ENCODE measurements around the gene ACSL5.
"Not testable (repeated sequence)": the region's sequence is repeated elsewhere in the genome, so short reads cannot be mapped to it uniquely, and the experiment has no call there.

Gene ACSL5

DNA sequence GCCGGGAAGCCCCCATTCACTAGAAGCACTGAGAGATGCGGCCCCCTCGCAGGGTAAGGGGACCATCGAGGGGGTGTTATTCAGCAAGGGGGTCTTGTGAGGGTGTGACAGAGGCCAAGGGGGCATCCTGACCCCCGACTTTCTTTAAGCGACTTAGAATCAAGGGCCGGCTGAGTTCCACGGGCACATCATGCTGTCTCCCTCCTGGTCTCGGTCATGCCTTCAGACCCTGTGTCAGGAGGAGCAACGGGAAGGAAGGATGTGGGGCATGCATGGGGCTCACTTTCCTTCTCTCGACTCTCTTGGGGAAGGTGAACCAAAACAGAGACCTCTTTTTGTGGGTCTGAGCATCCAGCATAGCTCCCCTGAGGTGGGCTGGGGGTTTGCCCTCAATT, 2.5 kb downstream of the ACSL5 start:
- DNase-seq: no peak

- DNase-seq: not testable (repeated sequence)
These were observed 3.2 kb downstream of the ACSL5 start for GRCh38 chr10:112377116-112377515.

DNA sequence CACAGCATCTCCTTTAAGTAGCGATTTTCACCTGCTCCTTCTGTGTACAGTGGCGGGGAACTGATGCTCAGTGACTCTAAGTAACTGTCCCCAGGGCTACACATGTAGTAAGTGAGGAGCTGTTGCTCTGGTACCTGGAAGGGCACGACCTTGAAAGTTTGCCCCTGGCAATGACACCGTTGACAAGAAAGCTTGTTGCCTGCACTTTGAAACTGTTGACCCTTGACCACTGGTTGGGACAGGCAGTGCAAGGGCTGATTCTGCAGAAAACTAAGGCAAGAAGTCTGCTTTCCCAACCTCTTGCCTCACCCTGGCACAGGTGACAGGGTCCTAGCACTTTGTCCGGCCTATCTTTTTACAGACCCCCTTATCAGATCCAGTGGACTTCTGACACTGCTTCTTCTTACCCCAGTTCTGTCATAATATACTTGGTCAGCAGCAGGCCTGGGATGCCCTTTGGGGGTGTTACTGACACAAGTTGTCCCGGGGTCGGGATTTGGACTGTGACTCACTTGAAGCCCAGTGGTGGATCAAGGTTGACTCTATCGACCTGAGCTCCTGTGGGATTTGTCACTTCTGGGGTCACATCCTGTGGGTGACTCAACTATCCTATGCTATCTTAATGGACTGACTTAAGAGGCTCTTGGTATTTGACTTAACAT, 5.8 kb downstream of the ACSL5 start:
- DNase-seq: no peak

DNA sequence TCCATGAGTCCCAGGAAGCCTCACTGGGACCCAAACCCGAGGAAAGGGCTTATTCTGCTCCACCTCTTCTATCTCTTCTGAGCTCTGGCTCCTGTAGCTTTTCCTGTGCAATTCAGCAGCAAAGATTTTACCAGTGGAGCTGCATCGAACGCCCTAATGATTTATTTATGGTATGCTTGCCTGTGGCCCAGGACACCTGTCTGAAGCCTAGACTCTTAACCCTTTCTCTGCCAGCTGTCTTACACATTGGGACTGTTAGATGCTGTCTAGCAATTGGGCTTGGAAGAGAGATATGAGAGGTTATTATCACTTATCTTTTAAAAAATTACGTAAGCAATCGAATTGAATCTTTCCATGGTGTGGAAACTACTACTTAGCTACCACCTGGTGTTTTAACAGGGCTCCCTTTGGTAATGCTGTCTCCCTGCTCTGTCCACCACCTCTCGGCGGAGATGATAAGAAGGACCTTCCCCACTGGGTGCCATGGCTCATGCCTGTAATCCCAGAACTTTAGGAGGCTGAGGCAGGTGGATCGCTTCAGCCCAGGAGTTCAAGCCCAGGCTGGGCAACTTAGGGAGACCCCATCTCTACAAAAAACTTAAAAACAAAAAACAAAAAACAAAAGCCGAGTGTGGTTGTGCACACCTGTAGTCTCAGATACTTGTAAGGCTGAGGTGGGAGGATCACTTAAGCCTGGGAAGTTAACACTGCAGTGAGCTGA, 8.8 kb downstream of the ACSL5 start:
- DNase-seq: no peak

DNA sequence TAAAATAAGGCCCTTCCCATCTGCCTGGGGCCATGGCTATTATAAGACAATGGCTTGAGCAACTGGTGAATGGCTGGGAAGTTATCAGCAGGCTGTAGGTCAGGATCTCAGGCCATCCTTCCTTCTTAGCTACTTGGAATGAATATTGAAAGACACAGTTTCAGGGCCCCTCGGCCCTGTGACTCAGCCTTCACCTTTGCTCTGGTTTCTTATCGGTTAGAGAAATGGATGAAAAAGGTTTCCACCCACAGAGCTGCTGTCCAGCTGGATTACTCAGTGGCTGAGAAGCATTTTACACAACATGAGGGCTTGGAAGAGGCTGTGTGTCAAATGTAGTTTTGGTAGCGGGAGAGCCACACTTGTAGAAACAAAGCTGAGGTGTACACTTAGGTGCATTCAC, 9.4 kb downstream of the ACSL5 start:
- no peak for DNase-seq

DNA sequence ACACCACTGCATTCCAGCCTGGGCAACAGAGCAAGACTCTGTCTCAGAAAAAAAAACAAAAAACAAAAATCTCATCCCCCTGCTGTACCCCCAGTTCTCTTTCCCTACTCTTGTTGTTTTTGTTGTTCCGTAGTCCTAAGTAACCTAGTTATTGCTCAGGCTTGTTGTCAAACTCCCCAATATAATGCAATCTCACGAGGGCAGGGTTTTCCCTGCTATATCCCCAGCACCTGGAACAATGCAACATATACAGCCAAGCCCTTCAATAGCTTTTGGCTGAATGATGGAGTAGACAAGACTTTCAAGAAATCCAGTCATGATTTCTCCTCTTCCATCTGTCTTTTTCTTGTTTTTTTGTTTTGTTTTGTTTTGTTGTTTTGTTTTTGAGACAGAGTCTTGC, 10.2 kb downstream of the ACSL5 start:
- DNase-seq: no peak

GRCh38 chr10:112385201-112385600, 11.3 kb downstream of the ACSL5 start:
- DNase-seq: no peak

DNA sequence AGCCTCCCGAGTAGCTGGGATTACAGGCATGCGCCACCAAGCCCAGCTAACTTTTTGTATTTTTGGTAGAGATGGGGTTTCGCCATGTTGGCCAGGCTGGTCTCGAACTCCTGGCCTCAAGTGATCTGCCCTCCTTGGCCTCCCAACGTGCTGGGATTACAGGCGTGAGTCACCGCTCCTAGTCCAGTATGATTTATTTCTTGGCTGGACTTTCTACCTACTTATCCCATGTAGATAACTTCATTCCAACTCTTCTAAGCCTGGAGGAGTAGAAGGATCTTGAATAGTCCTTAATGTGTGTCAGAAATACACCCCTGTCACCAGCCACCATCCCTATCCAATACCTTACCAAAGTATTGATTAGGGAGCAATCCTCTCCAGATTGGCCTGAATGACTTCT, 14.1 kb downstream of the ACSL5 start:
- DNase-seq: not testable (repeated sequence)

DNA sequence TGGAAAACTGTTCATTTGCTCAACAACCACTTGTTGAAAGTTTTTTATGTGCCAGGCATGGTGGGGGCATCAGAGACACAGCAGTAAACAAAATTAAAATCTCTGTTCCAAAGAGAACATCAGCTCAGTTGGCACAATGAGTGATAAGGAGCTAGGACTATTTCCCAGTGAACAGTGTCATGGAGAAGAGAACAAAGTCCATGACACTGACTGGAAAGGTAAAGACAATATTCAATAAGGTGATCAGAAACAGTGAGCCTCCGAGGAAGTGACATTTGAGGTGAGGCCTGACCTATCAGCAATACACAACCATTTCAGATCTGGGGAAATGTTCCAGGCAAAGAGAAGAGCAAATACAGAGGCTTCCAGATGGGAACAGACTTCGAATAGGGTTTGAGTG, 14.6 kb downstream of the ACSL5 start:
- DNase-seq: no peak

DNA sequence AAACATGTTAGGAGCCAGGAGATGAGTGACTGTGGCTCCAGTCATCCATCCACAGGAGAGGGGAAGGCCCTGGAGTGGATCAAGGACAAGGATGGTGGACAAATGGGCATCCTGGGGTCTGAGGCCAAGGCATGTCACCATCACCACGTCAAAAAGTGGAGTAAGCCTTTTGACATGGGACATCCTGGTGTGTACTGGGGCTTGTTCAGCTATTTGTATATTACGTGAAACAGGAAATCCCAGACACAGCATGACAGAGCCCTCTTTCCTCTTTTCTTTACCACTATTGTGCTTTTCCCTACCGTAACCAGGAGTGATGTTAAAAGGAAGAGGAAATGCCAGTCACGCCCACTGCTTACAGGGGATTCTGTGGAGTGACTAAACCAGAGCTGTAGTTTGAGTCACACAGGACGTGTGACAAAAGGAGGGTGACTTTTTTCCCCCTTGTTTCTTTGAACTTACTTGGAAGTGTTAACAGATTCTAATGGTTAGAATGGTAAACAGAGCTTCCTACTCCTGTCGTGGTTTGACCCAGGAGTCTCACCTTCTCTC, 15.4 kb downstream of the ACSL5 start:
- DNase-seq: peak; percentile 67

- DNase-seq: no peak
These were observed 16.3 kb downstream of the ACSL5 start for GRCh38 chr10:112390125-112390703.

- no peak for DNase-seq
These were observed 19.4 kb downstream of the ACSL5 start for GRCh38 chr10:112393341-112393740.

- DNase-seq: no peak
These were observed 19.9 kb downstream of the ACSL5 start for GRCh38 chr10:112393827-112394226.

DNA sequence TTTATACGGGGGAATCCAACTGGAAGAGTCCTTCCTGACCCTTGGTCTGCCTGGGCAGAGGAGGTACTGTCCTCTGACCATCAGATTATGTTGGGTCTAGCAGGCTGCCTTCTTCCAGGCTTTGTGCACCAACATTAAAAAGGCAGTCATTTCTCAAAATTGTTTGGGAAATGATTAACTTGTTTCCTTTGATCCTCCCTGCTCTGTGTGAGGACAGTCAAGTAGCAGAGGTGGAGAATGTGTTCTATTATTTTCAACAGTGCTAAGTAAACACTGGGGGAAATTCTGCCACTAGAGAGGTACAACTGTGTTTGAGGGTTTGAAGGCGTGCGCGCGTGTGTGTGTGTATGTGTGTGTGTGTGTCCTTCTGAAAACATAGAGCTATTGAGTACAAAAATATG, 20.6 kb downstream of the ACSL5 start:
- no peak for DNase-seq

DNA sequence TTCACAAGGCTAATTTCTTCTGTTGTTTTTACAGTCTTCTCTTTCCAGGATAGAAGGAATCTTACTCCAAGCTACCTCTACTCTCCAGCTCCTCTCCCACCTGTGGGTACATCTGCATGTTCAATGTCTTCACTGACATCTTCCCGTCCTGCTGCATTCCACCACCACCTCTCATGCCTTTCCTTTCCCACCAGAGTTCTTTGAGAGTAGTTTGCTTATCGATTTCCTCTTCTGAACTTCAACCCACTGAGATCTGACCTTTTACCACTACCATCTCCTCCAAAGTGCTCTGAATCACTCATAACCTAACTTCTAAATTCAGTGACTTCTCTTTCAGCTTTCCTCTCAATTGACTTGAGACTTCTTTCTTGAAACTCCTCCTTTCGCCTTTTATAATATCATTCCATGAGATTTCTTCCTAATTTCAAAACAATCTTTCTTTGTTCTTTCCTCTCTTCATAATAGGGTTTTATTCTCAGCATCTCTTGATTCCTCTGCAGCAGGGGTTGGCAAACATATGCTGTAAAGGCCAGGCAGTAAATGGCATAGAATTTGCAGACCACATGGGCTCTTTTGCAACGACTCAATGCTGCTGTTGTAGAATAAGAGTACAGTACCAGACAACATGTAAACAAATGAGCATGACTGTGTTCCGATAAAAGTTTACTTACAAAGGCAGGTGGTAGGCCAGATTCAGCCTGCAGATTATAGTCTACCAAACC, 22.1 kb downstream of the ACSL5 start:
- no peak for DNase-seq

- no peak for DNase-seq
These were observed 23.7 kb downstream of the ACSL5 start for GRCh38 chr10:112397592-112397991.

DNA sequence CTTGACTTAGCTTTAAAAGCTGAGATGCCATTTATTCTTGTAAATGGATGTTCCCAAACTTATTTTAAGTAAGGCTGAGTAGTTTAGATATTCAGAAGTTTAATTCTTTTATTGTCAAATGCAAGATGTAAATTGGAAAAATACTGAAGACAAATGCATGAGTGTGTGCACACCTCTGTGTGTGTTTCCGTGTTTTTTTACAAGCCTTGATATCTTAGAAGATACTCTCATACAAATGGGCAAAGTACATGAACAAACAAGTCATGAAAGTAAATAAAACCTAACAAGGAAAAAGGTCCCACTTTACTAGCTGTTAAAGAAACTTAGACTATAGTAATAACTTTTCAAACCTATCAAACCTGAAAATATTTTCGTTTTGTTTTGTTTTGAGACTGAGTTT, 29.0 kb downstream of the ACSL5 start:
- no peak for DNase-seq

GRCh38 chr10:112404617-112405016, 30.7 kb downstream of the ACSL5 start:
- DNase-seq: no peak

GRCh38 chr10:112406806-112407205, 32.9 kb downstream of the ACSL5 start:
- not testable (repeated sequence) for DNase-seq

DNA sequence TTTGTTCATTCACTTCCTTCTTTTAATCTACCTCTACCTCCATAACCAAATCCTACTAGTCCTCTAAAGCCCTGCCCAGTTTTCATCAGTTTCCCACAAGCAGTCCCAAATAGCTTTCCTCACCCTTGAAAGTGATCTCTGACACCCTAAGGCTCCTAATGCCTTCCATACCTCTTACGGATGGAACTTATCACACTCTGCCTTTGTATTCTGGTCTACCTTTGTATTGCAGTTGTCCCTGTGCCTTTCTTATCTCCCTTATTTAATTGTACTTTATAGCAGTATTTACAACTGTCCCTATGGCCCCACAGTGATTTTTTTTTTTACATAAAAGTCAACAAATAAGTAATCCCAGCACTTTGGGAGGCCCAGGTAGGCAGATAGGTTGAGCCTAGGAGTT, 33.8 kb downstream of the ACSL5 start:
- no peak for DNase-seq

- DNase-seq: no peak
These were observed 35.4 kb downstream of the ACSL5 start for GRCh38 chr10:112409299-112409698.

- DNase-seq: no peak
These were observed 35.8 kb downstream of the ACSL5 start for GRCh38 chr10:112409755-112410154.

DNA sequence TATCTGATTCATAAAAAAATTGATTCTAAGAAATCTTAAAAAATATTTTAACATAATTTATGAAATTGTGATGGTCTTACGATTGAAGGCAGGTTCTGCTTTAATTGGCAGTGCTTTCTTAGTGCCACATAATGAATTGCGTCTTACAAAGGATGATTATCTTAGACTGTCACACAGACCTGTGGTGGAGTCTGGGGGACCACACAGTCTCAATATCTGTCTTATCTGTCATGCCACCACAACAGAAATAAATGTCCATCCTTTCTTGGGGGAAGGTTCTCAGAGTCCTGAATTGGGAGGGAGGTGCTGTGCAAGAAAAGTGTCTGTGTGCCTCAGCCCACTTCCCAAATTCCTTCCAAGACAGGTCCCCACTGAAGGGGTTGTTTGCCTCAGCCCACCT, 38.8 kb downstream of the ACSL5 start:
- no peak for DNase-seq

Data from stimulated activated CD4-positive, alpha-beta T cell treated with anti-CD3 and anti-CD28 coated beads, Interleukin-1b, Interleukin-23, amount 100 ng/mL, for 48 hours (primary cell).